ENCODE measurements around the gene LASP1.

- TF ChIP-seq EZH2 (IDR thresholded peaks at IDR 0.05; ENCODE audit: insufficient read depth, poor library complexity, severe bottlenecking) (no peak), EZH2phosphoT487 (IDR thresholded peaks at IDR 0.05; ENCODE audit: insufficient read depth, low read depth) (no peak)
Measured at GRCh38 chr17:38896346-38896954, 26.6 kb downstream of the LASP1 start.

Measured in GM23248 (cell line).